ENCODE measurements around the gene TBX3.
A peak's percentile ranks its signal among the peaks of the same experiment; 100 is the strongest.
"Not testable (repeated sequence)": the region's sequence is repeated elsewhere in the genome, so short reads cannot be mapped to it uniquely, and the experiment has no call there.

TBX3 gene
- long read RNA-seq, donor 1, full-length matches to known transcripts: 3 of 8 reads
- long read RNA-seq, donor 1, partial matches to known transcripts: 5 of 8 reads
- long read RNA-seq, donor 1, other reads (novel, unspliced or antisense): 0 of 8 reads
- long read RNA-seq, donor 2, full-length matches to known transcripts: 6 of 26 reads
- long read RNA-seq, donor 2, partial matches to known transcripts: 20 of 26 reads
- long read RNA-seq, donor 2, other reads (novel, unspliced or antisense): 0 of 26 reads
- long read RNA-seq, donor 3, full-length matches to known transcripts: 9 of 9 reads
- long read RNA-seq, donor 3, partial matches to known transcripts: 0 of 9 reads
- long read RNA-seq, donor 3, other reads (novel, unspliced or antisense): 0 of 9 reads
- long read RNA-seq, donor 4, full-length matches to known transcripts: 5 of 27 reads
- long read RNA-seq, donor 4, partial matches to known transcripts: 22 of 27 reads
- long read RNA-seq, donor 4, other reads (novel, unspliced or antisense): 0 of 27 reads
- long read RNA-seq, donor 5, full-length matches to known transcripts: 9 of 14 reads
- long read RNA-seq, donor 5, partial matches to known transcripts: 5 of 14 reads
- long read RNA-seq, donor 5, other reads (novel, unspliced or antisense): 0 of 14 reads
- long read RNA-seq, donor 6, full-length matches to known transcripts: 18 of 112 reads
- long read RNA-seq, donor 6, partial matches to known transcripts: 94 of 112 reads
- long read RNA-seq, donor 6, other reads (novel, unspliced or antisense): 0 of 112 reads
- long read RNA-seq, donor 7, full-length matches to known transcripts: 24 of 76 reads
- long read RNA-seq, donor 7, partial matches to known transcripts: 52 of 76 reads
- long read RNA-seq, donor 7, other reads (novel, unspliced or antisense): 0 of 76 reads
- long read RNA-seq, donor 8, full-length matches to known transcripts: 11 of 17 reads
- long read RNA-seq, donor 8, partial matches to known transcripts: 6 of 17 reads
- long read RNA-seq, donor 8, other reads (novel, unspliced or antisense): 0 of 17 reads

DNA sequence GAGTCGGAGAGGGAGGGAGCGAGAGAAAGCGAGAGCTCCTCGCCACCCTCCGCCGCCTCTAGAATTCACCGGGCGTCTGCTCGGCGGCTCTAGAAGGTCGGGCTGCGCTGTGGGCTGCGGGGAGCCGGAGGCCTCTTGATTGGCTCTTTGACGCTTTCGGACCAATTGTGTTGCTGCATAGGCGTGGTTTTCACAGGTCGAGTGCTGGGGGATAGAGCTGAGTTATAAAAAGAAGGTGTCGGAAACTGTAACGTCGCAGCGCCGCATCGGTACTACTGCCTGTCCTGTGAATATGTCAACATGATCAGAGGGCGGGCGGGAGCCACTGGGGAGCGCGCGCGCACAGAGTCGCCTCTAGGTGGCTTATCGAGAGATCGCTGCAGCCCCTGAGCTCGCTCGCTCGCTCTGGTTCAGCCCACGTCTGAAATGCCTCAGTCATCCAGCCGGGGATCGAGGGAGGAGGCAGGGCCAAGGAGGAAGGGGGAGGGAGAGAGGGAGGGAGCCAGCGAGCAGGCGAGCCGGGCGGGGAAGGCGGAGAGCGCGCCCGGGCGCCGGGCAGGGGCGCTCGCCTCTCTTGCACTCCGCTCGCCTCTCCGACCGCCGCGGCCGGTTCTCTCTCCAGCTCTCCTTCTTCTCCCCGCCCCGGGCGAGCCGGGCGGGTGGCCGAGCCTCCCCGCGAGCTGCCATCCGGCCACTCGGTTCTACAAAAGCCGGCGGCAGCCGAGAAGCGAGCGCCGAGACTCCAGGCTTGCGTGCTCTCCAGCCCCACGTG is at the start of gene TBX3:
Gene TBX3, minus strand, starts transcription at position 78 of the 772 bp plus-strand sequence. CDS start 975 bp downstream, outside the sequence.
- DNase-seq: peak; percentile 97

GRCh38 chr12:114732426-114733030 is 48.6 kb upstream of the TBX3 start:
- DNase-seq: no peak

GRCh38 chr12:114729731-114730130 is 45.8 kb upstream of the TBX3 start:
- DNase-seq: no peak

GRCh38 chr12:114726092-114726710 is 42.2 kb upstream of the TBX3 start:
- DNase-seq: no peak

GRCh38 chr12:114722176-114722575 is 38.2 kb upstream of the TBX3 start:
- DNase-seq: not testable (repeated sequence)

DNA sequence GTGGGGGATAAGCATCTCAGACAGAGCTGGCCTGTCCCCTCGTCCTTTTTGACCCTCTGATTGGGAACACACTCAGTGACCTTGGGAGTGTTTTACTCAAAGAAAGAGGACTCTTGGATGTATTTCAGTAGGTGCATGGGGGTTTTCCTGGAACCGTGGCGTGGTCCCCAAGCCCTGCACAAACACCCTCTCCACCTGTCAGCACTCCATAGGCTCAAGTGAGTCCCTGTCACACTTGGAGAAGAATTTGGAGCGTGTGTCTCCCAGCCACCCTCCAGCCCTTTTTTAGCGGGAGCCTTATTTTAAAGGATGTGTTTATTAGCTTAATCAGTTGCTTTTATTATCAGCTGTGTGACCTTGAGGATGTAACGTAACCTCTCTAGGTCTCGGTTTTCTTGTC is 37.3 kb upstream of the TBX3 start:
- DNase-seq: no peak

GRCh38 chr12:114713466-114714215 is 29.7 kb upstream of the TBX3 start:
- no peak for DNase-seq

GRCh38 chr12:114711689-114712152 is 27.7 kb upstream of the TBX3 start:
- DNase-seq: no peak

GRCh38 chr12:114710151-114710550 is 26.2 kb upstream of the TBX3 start:
- no peak for DNase-seq

- DNase-seq: no peak
Observed at GRCh38 chr12:114709112-114709511, 25.1 kb upstream of the TBX3 start.

DNA sequence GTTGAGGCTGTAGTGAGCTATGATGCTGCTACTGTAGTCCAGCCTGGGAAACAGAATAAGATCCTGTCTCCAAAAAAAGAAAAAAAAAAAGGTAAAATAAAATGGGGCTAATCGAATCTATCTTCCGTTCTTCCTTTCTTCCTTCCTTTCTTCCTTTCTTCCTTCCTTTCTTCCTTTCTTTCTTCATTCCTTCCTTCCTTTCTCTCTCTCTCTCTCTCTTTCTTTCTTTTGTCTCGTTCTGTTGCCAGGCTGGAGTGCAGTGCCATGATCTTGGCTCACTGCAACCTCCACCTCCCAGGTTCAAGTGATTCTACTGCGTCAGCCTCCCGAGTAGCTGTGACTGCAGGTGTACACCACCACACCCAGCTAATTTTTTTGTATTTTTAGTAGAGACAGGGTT is 24.6 kb upstream of the TBX3 start:
- DNase-seq: not testable (repeated sequence)

DNA sequence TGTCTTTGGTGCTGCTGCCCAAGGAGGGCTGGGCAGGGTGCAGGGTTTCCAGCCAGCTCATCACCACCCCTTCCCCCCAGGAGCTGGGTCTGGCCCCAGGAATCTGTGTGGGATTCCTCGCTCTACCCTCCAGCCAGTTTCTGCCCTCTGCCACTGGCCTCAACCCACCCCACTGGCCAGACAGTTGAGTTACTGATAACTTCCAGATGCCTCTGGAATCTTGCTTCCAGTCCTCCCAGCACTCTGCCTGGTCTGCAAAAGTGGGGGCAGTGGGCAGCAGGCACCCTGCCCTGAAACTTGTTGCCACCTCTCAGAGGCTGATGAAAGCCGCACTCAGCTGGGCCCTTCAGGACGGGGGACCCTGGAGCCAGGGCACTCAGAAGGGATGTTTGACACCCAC is 20.1 kb upstream of the TBX3 start:
- no peak for DNase-seq

DNA sequence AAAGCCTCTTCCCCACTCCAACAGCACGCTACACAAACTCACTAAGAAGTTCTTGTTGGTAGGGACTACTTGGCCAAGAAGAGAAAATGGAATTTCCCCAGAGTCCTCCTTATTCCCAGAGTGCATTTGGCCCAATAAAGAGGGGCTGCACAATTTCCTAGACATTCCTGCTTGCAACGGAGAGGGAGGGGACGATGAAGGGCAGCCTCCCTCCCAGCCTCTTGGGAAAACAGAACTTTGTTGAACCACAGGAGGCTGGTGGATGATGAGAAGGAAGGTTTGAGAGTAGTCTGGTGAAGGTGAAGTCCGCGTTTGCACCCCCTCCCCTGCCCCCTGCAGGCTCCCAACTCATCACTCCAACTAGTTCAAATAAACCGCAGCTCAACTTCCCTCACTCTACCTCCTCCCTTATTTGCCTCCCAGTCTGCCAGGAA is 19.1 kb upstream of the TBX3 start:
- no peak for DNase-seq

DNA sequence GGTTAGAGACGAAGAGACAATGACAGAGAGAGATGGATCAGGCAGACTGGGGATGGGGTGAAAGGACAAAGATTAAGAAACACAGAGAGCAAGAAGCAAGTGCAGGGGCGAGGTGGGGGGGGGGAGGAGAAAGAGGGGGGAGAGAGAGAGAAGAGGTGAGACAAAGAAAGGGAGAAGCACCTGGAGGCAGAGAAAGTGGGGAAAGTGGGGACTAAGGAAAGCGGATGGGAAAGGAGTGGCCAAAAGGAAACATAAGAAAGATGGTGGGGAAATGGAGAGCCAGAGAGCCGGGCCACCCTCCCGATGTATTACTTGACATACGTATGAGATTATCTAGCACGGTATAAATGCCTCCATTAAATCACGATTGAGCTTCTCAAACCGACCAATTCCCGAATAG is 18.5 kb upstream of the TBX3 start:
- DNase-seq: no peak

DNA sequence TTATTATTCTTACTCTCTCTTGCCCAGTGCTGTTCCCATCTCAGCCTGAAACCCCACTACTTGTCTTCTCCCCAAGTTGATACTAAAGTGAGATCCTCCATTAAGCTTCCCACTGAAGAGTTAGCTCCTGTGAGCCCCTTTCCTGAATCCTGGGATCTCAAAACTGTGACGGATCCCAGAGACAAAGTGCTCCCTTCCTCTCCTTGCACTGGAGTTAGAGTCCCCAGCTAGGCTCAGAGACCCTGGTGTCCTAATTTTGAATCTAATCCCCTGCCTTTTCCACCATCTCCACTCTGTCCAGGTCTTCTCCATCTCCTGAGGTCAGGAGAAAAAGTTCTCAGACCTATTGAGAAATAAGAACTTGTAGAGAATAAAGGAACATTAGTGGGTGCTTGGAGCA is 17.6 kb upstream of the TBX3 start:
- DNase-seq: no peak

GRCh38 chr12:114701104-114701414 is 17.1 kb upstream of the TBX3 start:
- DNase-seq: no peak

GRCh38 chr12:114700392-114701103 is 16.6 kb upstream of the TBX3 start:
- no peak for DNase-seq

DNA sequence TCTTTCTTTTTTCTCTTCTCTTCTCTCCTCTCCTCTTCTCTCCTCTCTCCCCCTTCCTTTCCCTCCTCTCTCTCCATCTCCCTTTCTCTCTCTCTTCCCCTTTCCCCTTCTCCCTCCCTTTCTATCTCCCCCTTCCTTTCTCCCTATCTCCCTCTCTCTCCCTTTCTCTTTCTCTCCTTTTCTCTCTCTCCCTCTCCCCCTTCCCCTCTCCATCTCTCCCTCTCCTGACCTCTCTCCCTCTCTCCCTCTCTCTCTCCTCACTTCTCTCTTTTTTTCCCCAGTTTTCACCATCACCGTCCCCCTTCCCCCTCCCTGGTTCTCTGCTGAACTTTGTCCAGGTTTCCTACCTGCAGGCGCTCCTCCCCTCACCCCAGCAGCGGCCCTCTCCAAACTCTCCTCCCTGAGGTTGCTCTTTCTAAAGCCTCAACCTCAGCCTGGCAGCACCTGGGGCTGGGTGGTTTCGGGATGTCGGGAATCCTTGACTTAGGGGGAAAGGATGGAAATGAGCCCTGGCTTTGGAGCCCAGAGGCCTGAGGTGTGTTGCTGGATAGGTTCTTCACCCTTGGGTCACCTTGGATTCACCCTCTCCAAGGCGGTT is 14.7 kb upstream of the TBX3 start:
- no peak for DNase-seq

Data from right kidney (tissue), 9 donors.